Measurements from ENCODE around the gene SSNA1. TPM values are rescaled to one million over a fixed set of nuclear protein-coding genes. Genes with fewer than 3 reads are reported as not detected.

The SSNA1 gene
- total and polyA plus RNA-seq, 5 experiments from 2014 or later = 39.2 to 123 (median 97.8) TPM

DNA sequence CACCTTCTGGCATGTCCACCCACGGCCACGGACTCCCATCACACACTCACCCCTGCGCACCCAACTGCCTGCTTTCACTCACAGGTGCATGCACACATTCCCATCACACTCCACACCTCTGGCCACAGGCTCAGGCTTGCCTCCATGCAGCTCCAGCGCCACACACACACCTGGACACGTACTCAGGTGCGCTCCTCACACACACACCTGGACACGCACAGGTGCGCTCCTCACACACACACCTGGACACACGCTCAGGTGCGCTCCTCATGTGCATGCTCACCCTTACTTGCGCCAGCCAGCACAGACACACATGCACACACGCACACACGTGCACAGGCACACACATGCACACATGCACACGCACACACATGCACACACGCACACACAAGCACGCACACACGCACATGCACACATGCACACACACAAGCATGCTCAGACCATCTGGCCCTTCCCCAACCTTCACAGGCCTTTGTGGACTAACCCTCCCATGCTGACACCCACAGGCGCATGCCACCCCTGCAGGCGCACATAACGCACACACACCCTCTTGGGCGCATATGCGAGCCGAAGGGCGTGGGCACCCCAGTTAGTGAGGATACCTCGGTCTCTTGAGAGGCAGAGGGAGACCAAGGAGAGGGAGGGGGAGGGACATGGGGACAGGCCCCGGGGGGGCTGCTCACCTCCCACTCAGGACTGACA is 41.2 kb upstream of the SSNA1 start:
- POLR2A ChIA-PET = no interaction called here
- peaks cover 0 to 5% (median 4%) of the 10 kb centered on the region in 4 donors for H3K4me1 Mint-ChIP-seq
- peaks cover 5 to 37% (median 17%) of the 10 kb centered on the region in 5 donors for H3K27me3 Mint-ChIP-seq
- H3K9me3 Mint-ChIP-seq = peaks cover 0 to 2% (median 0%) of the 10 kb centered on the region in 9 donors
- no peak for ATAC-seq
- no peak overlapping the region for H3K27ac Mint-ChIP-seq
- no peaks in the 10 kb centered on the region for H3K36me3 Mint-ChIP-seq
- DNase-seq = no peak
- no peak overlapping the region for H3K4me3 Mint-ChIP-seq

DNA sequence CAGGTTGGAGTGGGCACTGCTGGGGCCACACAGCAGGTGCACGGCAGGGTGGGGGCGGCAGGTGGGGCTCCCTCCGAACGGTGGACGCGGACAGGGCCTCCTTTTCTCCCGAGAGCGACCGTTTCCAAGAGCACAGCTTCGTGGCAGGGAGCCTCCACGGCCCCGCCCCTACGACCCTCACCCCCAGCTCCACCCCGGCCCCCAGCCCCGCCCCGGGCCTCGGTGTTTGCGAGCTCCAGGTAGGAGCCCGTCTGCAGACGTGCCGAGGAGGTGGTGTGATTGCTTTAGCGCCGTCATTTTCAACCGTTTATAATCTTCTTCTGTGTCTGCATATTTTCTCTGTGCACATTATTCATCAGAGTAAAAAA is 40.7 kb upstream of the SSNA1 start:
- peaks cover 3 to 32% (median 12%) of the 10 kb centered on the region in 5 donors for H3K27me3 Mint-ChIP-seq
- H3K27ac Mint-ChIP-seq = no peak overlapping the region
- no peaks in the 10 kb centered on the region for H3K36me3 Mint-ChIP-seq
- ATAC-seq (no peak), DNase-seq (no peak)
- H3K4me1 Mint-ChIP-seq = peaks cover 0 to 5% (median 3%) of the 10 kb centered on the region in 4 donors
- POLR2A ChIA-PET = no interaction called here
- H3K9me3 Mint-ChIP-seq = peaks cover 0 to 2% (median 0%) of the 10 kb centered on the region in 9 donors
- no peak overlapping the region for H3K4me3 Mint-ChIP-seq

DNA sequence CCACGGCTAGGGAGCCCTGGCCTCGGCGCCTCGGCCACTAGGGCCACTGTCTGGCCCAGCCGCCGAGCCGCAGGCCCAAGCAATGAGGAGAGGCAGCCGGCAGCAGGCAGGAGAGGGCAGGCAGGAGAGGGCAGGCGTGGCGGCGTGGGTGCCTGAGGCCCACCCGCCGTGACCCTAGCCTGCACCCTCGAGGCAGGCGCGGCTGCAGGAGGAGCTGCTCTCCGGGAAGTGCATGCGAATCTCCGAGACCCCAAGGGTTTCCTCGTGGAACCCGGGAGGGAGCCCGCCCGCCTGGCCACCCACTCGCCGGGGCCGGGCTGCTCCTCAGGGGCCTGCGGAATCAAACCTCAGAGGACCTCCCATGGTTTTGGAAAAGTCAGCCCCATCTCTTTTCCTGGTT is 40.2 kb upstream of the SSNA1 start:
- DNase-seq = no peak
- ATAC-seq = no peak
- Mint-ChIP-seq H3K4me3 (no peak overlapping the region), H3K27ac (no peak overlapping the region), H3K27me3 (peaks cover 3 to 27% (median 11%) of the 10 kb centered on the region in 5 donors), H3K4me1 (peaks cover 0 to 5% (median 3%) of the 10 kb centered on the region in 4 donors), H3K9me3 (peaks cover 0 to 2% (median 0%) of the 10 kb centered on the region in 9 donors), H3K36me3 (no peaks in the 10 kb centered on the region)
- POLR2A ChIA-PET = no interaction called here

DNA sequence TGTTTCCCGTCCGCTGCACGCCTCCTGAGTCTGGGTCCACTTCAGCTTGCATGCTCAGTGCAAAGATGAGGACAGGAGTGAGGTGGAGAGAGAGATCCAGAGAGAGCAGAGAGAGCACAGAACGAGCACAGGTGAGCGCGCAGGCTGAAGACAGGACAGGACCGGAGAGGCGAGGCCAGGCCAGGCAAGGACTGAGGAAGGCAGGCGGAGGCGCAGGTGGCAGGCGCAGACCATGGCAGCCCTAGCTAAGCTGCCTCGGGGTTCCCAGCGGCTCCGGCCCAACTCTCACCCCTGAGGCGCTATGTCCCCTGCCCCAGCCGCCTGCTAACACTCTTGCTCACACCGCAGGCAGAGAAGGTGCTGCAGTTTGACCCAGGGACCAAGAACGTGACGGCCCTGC is 39.8 kb upstream of the SSNA1 start:
- Mint-ChIP-seq H3K36me3 (no peaks in the 10 kb centered on the region), H3K27me3 (peaks cover 3 to 23% (median 7%) of the 10 kb centered on the region in 5 donors), H3K9me3 (peaks cover 0 to 2% (median 0%) of the 10 kb centered on the region in 9 donors), H3K4me3 (no peak overlapping the region), H3K4me1 (peaks cover 0 to 5% (median 3%) of the 10 kb centered on the region in 4 donors), H3K27ac (no peak overlapping the region)
- ATAC-seq (no peak), DNase-seq (no peak)
- POLR2A ChIA-PET = no interaction called here

- no peak for ATAC-seq
- Mint-ChIP-seq H3K9me3 (peaks cover 0 to 2% (median 0%) of the 10 kb centered on the region in 9 donors), H3K27me3 (peaks cover 3 to 16% (median 6%) of the 10 kb centered on the region in 5 donors), H3K36me3 (no peaks in the 10 kb centered on the region), H3K27ac (no peak overlapping the region), H3K4me3 (no peak overlapping the region), H3K4me1 (peaks cover 0 to 5% (median 3%) of the 10 kb centered on the region in 4 donors)
- no peak for DNase-seq
- POLR2A ChIA-PET = no interaction called here
These were observed 39.1 kb upstream of the SSNA1 start for GRCh38 chr9:137149363-137149762.

- H3K27me3 Mint-ChIP-seq = peaks cover 4 to 16% (median 6%) of the 10 kb centered on the region in 5 donors
- POLR2A ChIA-PET = no interaction called here
- H3K36me3 Mint-ChIP-seq = no peaks in the 10 kb centered on the region
- peaks cover 0 to 5% (median 3%) of the 10 kb centered on the region in 4 donors for H3K4me1 Mint-ChIP-seq
- H3K9me3 Mint-ChIP-seq = peaks cover 0 to 2% (median 0%) of the 10 kb centered on the region in 9 donors
- ATAC-seq (no peak), DNase-seq (no peak)
- no peak overlapping the region for H3K4me3 Mint-ChIP-seq
- H3K27ac Mint-ChIP-seq = peak overlapping the region in 1 of 10 donors; percentile 43
These were observed 38.4 kb upstream of the SSNA1 start for GRCh38 chr9:137149942-137150616.

DNA sequence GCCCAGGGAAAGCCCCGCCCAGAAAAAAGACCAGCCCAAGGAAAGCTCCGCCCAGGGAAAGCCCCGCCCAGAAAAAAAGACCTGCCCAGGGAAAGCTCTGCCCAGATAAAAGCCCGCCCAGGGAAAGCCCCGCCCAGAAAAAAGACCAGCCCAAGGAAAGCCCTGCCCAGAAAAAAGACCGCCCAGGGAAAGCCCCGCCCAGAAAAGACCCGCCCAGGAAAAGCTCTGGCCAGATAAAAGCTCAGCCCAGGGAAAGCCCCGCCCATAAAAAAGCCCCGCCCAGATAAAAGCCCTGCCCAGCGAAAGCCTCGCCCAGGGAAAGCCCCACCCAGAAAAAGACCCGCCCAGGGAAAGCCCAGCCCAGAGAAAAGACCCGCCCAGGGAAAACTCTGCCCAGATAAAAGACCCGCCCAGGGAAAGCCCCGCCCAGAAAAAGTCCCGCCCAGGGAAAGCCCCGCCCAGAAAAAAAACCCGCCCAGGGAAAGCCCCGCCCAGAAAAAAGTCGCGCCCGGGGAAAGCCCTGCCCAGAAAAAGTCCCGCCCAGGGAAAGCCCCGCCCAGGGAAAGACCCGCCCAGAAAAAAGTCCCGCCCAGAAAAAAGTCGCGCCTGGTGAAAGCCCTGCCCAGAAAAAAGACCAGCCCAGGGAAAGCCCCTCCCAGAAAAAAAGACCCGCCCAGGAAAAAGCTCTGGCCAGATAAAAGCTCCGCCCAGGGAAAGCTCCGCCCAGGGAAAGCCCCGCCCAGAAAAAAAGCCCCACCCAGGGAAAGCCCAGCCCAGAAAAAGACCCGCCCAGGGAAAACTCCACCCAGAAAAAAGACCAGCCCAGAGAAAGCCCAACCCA is 37.6 kb upstream of the SSNA1 start:
- Mint-ChIP-seq H3K9me3 (peaks cover 0 to 2% (median 0%) of the 10 kb centered on the region in 9 donors), H3K4me1 (peaks cover 0 to 5% (median 3%) of the 10 kb centered on the region in 4 donors), H3K27me3 (peaks cover 4 to 24% (median 8%) of the 10 kb centered on the region in 5 donors), H3K27ac (peak overlapping the region in 3 of 10 donors; percentile 27 to 83 (median 48)), H3K4me3 (no peak overlapping the region), H3K36me3 (no peaks in the 10 kb centered on the region)
- peak in 1 of 10 donors; percentile 36 for DNase-seq
- peak in 1 of 2 donors; percentile 12 for ATAC-seq
- POLR2A ChIA-PET = interaction anchor here (1.0 kb wide), 1 partner anchor 21 kb away, joined by 3 read pairs; no protein-coding TSS in a partner anchor

DNA sequence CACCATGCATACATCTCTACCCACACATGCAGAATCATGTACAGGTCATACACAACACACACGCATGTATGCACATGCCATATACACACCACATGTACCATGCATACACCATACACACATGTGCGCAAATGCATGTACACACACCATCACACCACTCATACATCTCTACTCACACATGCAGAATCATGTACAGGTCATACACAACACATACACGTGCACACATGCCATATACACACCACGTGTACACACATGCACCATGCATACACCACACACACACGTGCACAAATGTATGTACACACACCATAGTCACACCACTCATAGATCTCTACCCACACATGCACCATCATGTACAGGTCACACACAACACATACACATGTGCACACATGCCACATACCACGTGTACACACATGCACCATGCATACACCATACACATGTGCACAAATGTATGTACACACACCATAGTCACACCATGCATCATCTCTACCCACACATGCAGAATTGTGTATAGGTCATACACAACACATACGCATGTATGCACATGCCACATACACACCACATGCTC is 35.6 kb upstream of the SSNA1 start:
- peaks cover 2 to 15% (median 7%) of the 10 kb centered on the region in 4 donors for H3K4me1 Mint-ChIP-seq
- H3K9me3 Mint-ChIP-seq = no peaks in the 10 kb centered on the region
- DNase-seq (no peak), ATAC-seq (no peak)
- no peaks in the 10 kb centered on the region for H3K36me3 Mint-ChIP-seq
- POLR2A ChIA-PET = no interaction called here
- H3K27me3 Mint-ChIP-seq = peaks cover 1 to 30% (median 4%) of the 10 kb centered on the region in 5 donors
- H3K4me3 Mint-ChIP-seq = no peak overlapping the region
- no peak overlapping the region for H3K27ac Mint-ChIP-seq

DNA sequence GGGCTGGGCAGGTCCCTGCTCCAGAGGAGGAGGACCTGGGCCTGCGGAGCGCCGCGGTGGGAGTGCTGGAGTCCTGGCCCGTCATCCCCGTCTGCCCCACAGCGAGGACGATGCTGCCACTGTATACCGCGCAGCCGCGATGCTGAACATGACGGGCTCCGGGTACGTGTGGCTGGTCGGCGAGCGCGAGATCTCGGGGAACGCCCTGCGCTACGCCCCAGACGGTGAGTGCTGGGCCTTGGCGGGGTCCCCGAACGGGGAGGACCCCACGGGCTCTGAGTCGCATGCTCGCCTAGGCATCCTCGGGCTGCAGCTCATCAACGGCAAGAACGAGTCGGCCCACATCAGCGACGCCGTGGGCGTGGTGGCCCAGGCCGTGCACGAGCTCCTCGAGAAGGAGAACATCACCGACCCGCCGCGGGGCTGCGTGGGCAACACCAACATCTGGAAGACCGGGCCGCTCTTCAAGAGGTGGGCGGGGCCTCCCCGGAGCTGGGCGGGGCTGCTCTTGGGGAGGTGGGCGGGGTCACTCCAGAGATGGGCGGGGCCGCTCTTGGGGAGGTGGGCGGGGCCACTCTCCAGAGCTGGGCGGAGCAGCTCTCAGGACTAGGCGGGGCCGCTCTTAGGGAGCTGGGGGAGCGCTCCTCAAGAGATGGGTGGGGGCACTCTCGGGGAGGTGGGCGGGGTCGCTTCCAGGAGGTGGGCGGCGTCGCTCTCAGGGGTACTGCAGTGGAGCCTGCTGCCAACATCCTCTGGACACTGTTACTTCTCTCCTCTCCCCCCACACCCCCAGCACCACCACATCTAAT is 31.7 kb upstream of the SSNA1 start:
- Mint-ChIP-seq H3K9me3 (no peaks in the 10 kb centered on the region), H3K4me1 (peaks cover 9 to 27% (median 17%) of the 10 kb centered on the region in 4 donors), H3K27ac (no peak overlapping the region), H3K36me3 (peaks cover 0 to 4% (median 0%) of the 10 kb centered on the region in 3 donors), H3K4me3 (peak overlapping the region in 9 of 10 donors; percentile 51 to 72 (median 62)), H3K27me3 (peaks cover 12 to 60% (median 26%) of the 10 kb centered on the region in 5 donors)
- ATAC-seq (peak; percentile 75 to 79), DNase-seq (peak; percentile 25 to 74 (median 48))
- POLR2A ChIA-PET = interaction anchor here (0.6 to 1.5 kb wide), 5 partner anchors 19 to 83 kb away, joined by 3 to 7 read pairs (median 4); partner anchors contain the start of gene UAP1L1

DNA sequence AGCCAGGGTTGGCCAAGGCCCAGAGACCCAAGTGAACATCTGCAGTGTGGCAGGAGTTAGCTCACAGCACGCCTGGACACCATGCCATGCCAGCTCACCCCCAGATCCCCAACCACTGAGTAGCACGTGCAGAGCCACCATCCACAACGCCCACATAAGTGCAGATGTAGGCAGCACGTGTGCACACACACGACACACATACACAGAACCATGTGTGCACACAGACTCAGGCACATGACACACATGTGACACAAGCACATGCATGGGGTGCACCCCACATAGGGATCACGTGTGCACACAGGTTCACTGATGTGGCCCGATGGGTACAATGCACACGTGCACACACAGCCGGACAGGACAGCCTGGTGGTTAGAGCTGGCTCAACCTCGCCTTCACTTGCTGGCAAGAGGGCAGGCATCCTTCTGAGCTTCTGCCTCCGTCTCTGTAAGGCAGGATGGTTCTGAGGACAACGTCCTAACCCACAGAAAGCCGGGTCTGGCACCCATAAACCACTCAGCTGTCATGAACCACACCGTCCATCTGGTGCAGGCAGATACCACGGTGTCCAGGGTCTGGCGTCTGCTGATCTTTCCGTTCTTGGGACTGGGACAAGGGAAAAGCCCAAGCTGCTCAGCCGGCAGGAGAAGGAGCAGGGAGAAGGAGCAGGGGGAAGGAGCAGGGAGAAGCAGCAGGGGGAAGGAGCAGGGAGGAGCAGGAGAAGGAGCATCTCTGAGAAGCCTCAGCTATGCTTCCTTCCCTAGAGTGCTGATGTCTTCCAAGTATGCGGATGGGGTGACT is 30.7 kb upstream of the SSNA1 start:
- peaks cover 9 to 28% (median 18%) of the 10 kb centered on the region in 4 donors for H3K4me1 Mint-ChIP-seq
- H3K4me3 Mint-ChIP-seq = peak overlapping the region in 6 of 10 donors; percentile 26 to 61 (median 50)
- H3K36me3 Mint-ChIP-seq = peaks cover 0 to 4% (median 0%) of the 10 kb centered on the region in 3 donors
- peaks cover 12 to 66% (median 26%) of the 10 kb centered on the region in 5 donors for H3K27me3 Mint-ChIP-seq
- DNase-seq (no peak), ATAC-seq (no peak)
- H3K27ac Mint-ChIP-seq = peak overlapping the region in 1 of 10 donors; percentile 65
- POLR2A ChIA-PET = interaction anchor here (0.6 to 1.5 kb wide), 5 partner anchors 19 to 82 kb away, joined by 3 to 7 read pairs (median 3); partner anchors contain the start of gene UAP1L1
- no peaks in the 10 kb centered on the region for H3K9me3 Mint-ChIP-seq

GRCh38 chr9:137158625-137159024 is 29.9 kb upstream of the SSNA1 start:
- Mint-ChIP-seq H3K9me3 (no peaks in the 10 kb centered on the region), H3K27ac (no peak overlapping the region), H3K36me3 (peaks cover 0 to 4% (median 0%) of the 10 kb centered on the region in 3 donors), H3K4me1 (peaks cover 9 to 28% (median 19%) of the 10 kb centered on the region in 4 donors), H3K27me3 (peaks cover 13 to 72% (median 28%) of the 10 kb centered on the region in 5 donors), H3K4me3 (peak overlapping the region in 1 of 10 donors; percentile 39)
- DNase-seq = no peak
- POLR2A ChIA-PET = interaction anchor here (0.6 kb wide), 1 partner anchor 43 kb away, joined by 3 read pairs; no protein-coding TSS in a partner anchor
- no peak for ATAC-seq
